ENCODE measurements around the gene SETBP1. TPM values are rescaled to one million over a fixed set of nuclear protein-coding genes. Genes with fewer than 3 reads are reported as not detected.

SETBP1 gene
- total RNA-seq, 1 donor from 2014 or later = 4.3 TPM

DNA sequence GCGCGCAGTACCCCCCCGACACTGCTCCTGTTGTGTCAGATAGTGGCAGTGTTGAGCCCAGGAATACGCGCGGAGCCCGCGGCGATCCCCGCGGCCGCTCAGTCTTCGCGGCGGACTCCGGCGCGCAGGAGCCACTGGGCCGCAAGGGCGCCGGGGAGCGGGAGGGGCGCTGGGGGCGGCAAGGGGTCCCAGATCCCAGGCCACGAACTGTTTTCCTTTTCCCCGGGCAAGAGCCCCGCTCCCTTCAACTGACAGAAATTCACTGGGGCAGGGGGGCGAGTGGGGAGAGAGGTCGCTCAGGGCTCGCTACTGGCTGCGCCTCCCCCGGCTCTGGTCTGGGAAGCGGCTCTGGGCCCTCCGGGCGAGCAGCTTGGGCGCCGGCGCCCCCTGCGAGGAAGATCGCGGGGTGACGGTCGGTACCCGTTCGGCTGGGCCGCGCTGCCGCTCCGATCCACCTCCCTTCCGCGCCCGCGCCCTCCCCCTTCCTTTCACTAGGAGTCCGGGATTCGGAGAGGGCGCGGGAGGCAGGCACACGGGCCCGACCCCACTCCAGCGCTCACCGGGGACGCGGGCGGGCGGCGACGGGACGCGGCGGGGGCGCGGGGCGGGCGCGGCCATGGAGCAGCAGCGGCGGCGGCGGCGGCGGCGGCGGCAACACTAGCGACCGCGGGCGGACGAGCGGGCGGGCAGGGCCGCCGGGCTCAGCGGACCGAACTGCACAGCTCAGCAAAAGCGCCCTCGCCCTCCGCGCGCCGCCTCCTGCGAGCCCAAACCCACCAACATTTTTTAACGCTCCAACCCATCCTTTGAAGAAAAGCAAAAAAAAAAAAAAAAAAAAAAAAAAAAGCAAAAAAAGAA is 1.4 kb upstream of the SETBP1 start:
- intact Hi-C loops (cut with micrococcal nuclease) = loop anchor here (1.0 to 10.0 kb wide), 6 partner anchors 80 to 533 kb away; no protein-coding TSS in a partner anchor

DNA sequence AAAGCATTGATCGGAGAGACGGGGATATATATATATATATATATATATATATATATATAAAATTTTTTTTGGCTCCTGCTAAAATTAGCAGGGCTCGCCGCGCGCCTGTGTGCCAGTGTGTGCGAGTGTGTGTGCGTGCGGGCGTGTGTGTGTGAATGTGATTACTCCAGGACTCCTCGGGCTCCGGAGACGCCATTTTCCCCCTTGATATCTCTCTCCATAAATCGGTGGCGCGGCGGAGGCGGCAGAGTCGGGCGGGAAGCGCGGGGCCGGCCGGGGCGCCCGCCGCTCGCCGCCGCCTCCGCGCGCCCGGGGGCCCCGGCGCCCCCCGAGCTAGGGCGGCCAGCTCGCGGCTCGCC is 795 bp upstream of the SETBP1 start:
- intact Hi-C loops (cut with micrococcal nuclease) = loop anchor here (1.0 to 10.0 kb wide), 7 partner anchors 45 to 532 kb away; no protein-coding TSS in a partner anchor

GRCh38 chr18:44681076-44681970 is 635 bp downstream of the SETBP1 start:
- intact Hi-C loops (cut with micrococcal nuclease) = no loop called here

DNA sequence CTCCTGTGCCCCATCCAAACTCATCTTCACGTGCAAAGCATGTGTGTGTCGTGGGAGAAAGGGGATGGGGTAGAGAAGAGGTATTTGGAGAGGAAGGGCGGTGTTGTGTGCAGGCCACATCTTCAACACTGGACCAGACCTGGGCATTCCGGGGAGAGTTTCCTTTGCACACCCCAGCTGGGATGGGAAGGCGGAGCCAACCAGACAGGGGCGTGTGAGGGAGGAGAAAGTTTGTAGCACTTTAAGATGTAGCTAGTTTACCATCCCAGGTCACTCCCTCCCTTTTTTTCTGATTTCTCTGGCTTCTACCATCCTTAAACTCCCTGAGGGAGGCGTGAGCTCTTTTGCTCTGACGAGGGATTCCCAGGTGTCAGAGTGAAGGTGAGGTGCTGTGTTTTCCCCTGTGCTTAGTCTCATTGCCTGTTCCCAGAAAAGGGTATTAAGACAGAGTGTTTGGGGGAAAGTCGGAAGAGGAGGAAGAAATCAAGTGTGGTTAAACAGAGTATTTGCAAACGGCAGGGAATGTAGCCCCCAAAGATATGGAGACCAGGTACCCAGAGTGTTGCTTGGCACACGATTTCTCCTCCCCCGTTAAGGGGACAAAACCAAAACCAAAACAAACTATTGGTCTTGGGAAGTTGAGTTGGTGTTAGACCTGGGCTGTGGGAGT is 1.6 kb downstream of the SETBP1 start:
- intact Hi-C loops (cut with micrococcal nuclease) = no loop called here

- intact Hi-C loops (cut with micrococcal nuclease) = no loop called here
Observed at GRCh38 chr18:44682871-44683221, 2.2 kb downstream of the SETBP1 start.

DNA sequence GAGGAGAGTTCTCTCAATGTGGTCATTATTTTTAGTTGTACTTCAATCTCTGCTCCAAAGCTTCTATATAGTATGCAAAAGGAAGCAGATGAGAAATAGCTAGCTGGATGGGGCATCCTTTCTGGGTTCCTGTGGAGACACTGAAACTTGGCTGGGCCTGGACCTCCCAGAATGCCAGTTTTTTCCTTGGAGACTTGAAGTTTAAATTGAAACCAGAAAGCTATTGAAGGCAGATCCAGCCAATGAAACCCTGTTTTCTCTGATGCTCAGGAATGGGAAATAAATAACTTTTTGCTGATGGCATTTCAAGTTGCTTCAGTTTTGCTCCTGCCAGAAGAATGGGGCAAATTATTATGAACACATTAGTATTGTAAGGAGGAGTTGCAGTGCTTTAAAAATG is 2.9 kb downstream of the SETBP1 start:
- intact Hi-C loops (cut with micrococcal nuclease) = no loop called here

DNA sequence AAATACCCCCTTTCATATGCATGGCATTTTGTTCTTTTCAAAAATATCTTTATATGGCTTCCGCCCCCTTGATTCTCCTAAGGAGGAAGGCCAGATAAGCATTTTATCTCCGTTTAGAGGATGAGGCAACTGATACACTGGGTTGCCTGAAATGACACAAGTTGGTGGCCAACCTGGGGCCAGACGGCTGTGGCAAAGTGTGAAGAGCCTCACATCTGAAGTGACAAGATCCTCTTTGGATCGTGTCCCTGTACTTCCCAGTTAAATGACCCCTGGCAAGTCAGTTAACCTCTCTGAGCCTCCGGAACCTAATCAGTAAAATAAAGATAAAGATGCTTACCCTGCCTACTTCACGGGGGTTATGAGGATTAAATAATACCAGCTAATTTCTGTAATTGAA is 4.6 kb downstream of the SETBP1 start:
- intact Hi-C loops (cut with micrococcal nuclease) = no loop called here

DNA sequence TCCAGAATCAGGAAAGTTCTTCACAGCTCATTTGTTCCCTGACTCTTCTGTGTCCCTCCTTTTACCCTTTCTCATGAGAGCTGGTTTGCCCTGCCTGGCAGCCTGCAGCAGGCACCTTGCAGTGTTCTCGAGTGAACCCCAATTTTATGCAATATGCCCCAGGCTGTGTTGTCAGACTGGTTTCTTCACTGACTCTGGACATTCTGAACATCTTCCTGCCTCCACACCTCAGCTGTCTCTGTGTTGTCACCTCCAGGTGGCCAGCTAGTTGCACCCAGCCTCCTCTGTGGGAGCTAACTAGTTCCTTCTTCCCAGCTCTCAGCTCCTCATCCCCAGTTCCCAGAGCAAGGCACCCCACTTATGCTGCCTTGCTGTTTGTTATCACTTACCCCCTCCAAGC is 5.5 kb downstream of the SETBP1 start:
- intact Hi-C loops (cut with micrococcal nuclease) = no loop called here

- intact Hi-C loops (cut with micrococcal nuclease) = no loop called here
Observed at GRCh38 chr18:44687421-44687820, 6.7 kb downstream of the SETBP1 start.

GRCh38 chr18:44689736-44690135 is 9.0 kb downstream of the SETBP1 start:
- intact Hi-C loops (cut with micrococcal nuclease) = no loop called here

DNA sequence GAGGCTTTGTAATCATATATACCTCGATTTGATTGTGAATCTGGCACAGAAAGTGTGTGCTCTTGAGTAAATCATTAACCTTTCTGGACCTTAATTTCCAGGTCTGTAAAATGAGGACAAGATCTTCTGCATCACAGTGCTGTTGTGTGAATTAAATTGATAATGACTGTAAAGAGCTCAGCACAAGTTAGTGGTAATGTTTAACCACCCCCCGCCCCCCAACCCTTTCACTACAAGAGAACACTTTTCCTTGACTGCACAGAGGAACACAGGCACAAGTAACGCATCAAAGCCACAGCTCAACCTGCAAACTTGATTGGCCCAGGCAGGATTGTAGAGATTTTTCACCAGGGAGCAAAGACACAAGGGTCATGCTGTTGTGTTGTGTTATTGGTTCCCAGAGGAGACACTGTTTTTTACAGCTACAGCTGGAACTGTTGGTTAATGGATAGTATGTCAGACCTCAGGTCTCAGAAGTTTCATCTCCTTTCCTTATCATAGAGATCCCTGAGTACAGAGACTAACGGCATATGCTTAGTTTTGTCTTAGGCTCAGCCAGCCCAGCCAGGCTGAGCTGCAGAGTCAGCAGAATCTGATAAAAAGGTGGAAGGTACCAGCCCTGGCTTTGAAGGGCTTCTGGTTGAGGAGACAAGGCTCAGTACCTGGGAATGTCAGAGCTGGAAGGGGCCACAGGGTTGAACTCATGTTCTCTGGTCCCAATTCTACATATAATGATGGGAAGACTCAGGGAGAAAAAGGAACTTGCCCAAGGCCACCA is 10.6 kb downstream of the SETBP1 start:
- intact Hi-C loops (cut with micrococcal nuclease) = no loop called here

- intact Hi-C loops (cut with micrococcal nuclease) = no loop called here
Observed at GRCh38 chr18:44693030-44693784, 12.5 kb downstream of the SETBP1 start.

DNA sequence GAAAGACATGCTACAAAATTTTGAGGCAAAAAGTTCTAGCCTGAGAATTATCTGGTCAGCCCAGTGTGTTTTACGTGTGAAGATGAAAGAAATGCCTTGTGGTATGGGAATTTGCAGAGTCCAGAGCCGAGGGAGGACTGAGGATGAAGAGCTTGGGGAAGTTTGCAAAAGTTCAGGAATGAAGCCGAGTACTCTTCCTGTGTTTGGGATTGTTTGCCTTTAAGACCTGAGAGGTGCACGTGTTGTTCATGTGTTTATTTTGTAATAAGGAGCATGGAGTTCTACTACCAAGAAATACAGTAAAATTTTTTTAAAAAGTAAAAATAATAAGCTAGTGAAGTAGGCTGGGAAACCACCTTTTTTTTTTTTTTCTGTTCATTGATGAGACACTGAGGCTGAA is 14.8 kb downstream of the SETBP1 start:
- intact Hi-C loops (cut with micrococcal nuclease) = no loop called here

GRCh38 chr18:44696892-44697291 is 16.2 kb downstream of the SETBP1 start:
- intact Hi-C loops (cut with micrococcal nuclease) = no loop called here

GRCh38 chr18:44697315-44697714 is 16.6 kb downstream of the SETBP1 start:
- intact Hi-C loops (cut with micrococcal nuclease) = no loop called here

DNA sequence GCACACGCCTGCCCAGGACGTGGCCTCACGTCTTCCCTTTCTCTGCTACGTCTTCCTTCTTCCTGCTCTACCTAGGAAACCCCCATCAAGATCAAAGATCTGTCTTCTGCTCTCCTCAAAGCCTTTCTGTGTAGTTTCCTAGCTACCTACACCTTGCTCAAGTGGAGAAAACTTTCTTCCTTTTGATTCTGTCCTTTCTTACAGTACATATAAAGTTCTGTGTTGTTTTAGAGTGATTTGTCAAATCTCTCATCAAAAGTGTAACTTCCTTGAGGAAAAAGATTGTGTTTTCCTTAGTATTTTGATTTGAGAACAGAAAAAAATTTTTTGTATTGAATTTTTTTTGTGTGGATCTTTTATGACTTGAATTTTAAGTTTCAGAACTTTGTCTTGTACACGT is 17.8 kb downstream of the SETBP1 start:
- intact Hi-C loops (cut with micrococcal nuclease) = no loop called here

- intact Hi-C loops (cut with micrococcal nuclease) = no loop called here
Observed at GRCh38 chr18:44699572-44700261, 19.0 kb downstream of the SETBP1 start.

GRCh38 chr18:44700652-44701051 is 20.0 kb downstream of the SETBP1 start:
- intact Hi-C loops (cut with micrococcal nuclease) = no loop called here

GRCh38 chr18:44701227-44701626 is 20.5 kb downstream of the SETBP1 start:
- intact Hi-C loops (cut with micrococcal nuclease) = no loop called here

- intact Hi-C loops (cut with micrococcal nuclease) = no loop called here
Observed at GRCh38 chr18:44702594-44702993, 21.9 kb downstream of the SETBP1 start.

Data from T-helper 2 cell treated with Interferon-gamma antibody and Interleukin-4, amounts not matched to agents 100 ng/mL and 5 ng/mL, for 36 hours (primary cell).